ENCODE data around the gene CLTA. TPM values are rescaled to one million over a fixed set of nuclear protein-coding genes. Genes with fewer than 3 reads are reported as not detected.

CLTA gene
- total RNA-seq, 1 donor from 2014 or later = 164 TPM

GRCh38 chr9:36162211-36162738, 28.4 kb upstream of the CLTA start:
- Mint-ChIP-seq H3K9me3 (ENCODE audit: unreplicated experiment) (peaks cover 12% of the 10 kb centered on the region), H3K36me3 (ENCODE audit: unreplicated experiment) (peaks cover 23% of the 10 kb centered on the region), H3K4me1 (ENCODE audit: low read depth, unreplicated experiment) (peaks cover 15% of the 10 kb centered on the region), H3K27ac (ENCODE audit: unreplicated experiment) (no peak overlapping the region), H3K4me3 (ENCODE audit: unreplicated experiment) (no peak overlapping the region), H3K27me3 (ENCODE audit: unreplicated experiment) (peaks cover 12% of the 10 kb centered on the region)
- DNase-seq = no peak
- TF ChIP-seq CTCF (IDR thresholded peaks at IDR 0.05; ENCODE audit: partially characterized antibody, unreplicated experiment) = no peak

- peak overlapping the region; percentile 64 for H3K4me3 Mint-ChIP-seq (ENCODE audit: unreplicated experiment)
- DNase-seq = peak; percentile 56
Measured at GRCh38 chr9:36163049-36163785, 27.5 kb upstream of the CLTA start.

GRCh38 chr9:36163786-36164170, 26.9 kb upstream of the CLTA start:
- TF ChIP-seq CTCF (IDR thresholded peaks at IDR 0.05; ENCODE audit: partially characterized antibody, unreplicated experiment) = no peak
- no peak for DNase-seq
- peaks cover 10% of the 10 kb centered on the region for H3K9me3 Mint-ChIP-seq (ENCODE audit: unreplicated experiment)
- peak overlapping the region; percentile 87 for H3K27ac Mint-ChIP-seq (ENCODE audit: unreplicated experiment)
- peaks cover 15% of the 10 kb centered on the region for H3K4me1 Mint-ChIP-seq (ENCODE audit: low read depth, unreplicated experiment)
- peaks cover 12% of the 10 kb centered on the region for H3K27me3 Mint-ChIP-seq (ENCODE audit: unreplicated experiment)
- peaks cover 8% of the 10 kb centered on the region for H3K36me3 Mint-ChIP-seq (ENCODE audit: unreplicated experiment)
- H3K4me3 Mint-ChIP-seq (ENCODE audit: unreplicated experiment) = peak overlapping the region; percentile 52

More at GRCh38 chr9:36163049-36163785, 27.5 kb upstream of the CLTA start:
- no peak for TF ChIP-seq CTCF (IDR thresholded peaks at IDR 0.05; ENCODE audit: partially characterized antibody, unreplicated experiment)
- H3K4me1 Mint-ChIP-seq (ENCODE audit: low read depth, unreplicated experiment) = peaks cover 15% of the 10 kb centered on the region
- peaks cover 12% of the 10 kb centered on the region for H3K27me3 Mint-ChIP-seq (ENCODE audit: unreplicated experiment)
- peaks cover 10% of the 10 kb centered on the region for H3K9me3 Mint-ChIP-seq (ENCODE audit: unreplicated experiment)
- H3K27ac Mint-ChIP-seq (ENCODE audit: unreplicated experiment) = peak overlapping the region; percentile 87
- H3K36me3 Mint-ChIP-seq (ENCODE audit: unreplicated experiment) = peaks cover 14% of the 10 kb centered on the region

DNA sequence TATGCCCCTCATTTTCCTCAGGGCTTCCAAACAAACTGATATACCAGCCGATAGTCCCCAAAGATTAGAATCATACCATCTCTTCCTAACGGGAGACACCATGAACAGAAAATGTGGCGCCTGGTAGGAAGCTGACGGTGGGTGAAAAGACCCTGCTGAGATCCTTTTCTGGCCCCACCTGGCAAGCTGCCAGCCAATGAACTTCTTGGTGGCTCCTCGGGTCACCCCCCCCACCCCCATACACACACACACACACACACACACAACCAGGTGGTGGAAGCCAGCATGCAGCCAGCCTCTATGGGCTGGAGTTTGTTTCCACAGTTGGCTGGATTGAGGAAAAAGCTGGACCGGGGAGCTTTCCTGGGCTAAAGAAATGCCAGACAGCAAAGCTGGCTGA, 26.3 kb upstream of the CLTA start:
- no peak for DNase-seq
- no peak overlapping the region for H3K4me3 Mint-ChIP-seq (ENCODE audit: unreplicated experiment)
- peaks cover 12% of the 10 kb centered on the region for H3K27me3 Mint-ChIP-seq (ENCODE audit: unreplicated experiment)
- H3K27ac Mint-ChIP-seq (ENCODE audit: unreplicated experiment) = peak overlapping the region; percentile 87
- peaks cover 15% of the 10 kb centered on the region for H3K4me1 Mint-ChIP-seq (ENCODE audit: low read depth, unreplicated experiment)
- H3K9me3 Mint-ChIP-seq (ENCODE audit: unreplicated experiment) = peaks cover 10% of the 10 kb centered on the region
- H3K36me3 Mint-ChIP-seq (ENCODE audit: unreplicated experiment) = peaks cover 3% of the 10 kb centered on the region
- TF ChIP-seq CTCF (IDR thresholded peaks at IDR 0.05; ENCODE audit: partially characterized antibody, unreplicated experiment) = no peak

DNA sequence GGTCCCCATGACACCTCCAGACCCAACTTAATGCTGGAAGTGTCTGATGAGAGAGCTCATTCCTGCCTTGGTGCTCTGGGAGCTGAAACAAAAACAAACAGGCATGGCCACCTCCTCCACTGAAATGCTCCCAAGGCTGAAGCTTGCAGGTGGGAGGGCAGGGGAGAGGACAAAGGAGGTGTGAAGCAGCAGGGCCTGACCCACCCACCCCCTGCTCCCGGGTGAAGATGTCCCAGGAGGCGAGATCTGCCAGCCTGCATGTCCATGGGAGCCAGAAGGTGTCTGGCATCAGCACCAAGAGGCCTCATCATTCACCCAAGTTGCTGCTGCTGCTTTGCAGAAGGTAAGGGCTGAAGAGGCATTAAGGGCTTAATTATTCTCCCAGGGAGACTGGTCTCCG, 25.7 kb upstream of the CLTA start:
- no peak for DNase-seq
- peaks cover 12% of the 10 kb centered on the region for H3K27me3 Mint-ChIP-seq (ENCODE audit: unreplicated experiment)
- peak overlapping the region; percentile 43 for H3K27ac Mint-ChIP-seq (ENCODE audit: unreplicated experiment)
- H3K4me3 Mint-ChIP-seq (ENCODE audit: unreplicated experiment) = peak overlapping the region; percentile 12
- no peaks in the 10 kb centered on the region for H3K36me3 Mint-ChIP-seq (ENCODE audit: unreplicated experiment)
- no peak for TF ChIP-seq CTCF (IDR thresholded peaks at IDR 0.05; ENCODE audit: partially characterized antibody, unreplicated experiment)
- peaks cover 15% of the 10 kb centered on the region for H3K4me1 Mint-ChIP-seq (ENCODE audit: low read depth, unreplicated experiment)
- H3K9me3 Mint-ChIP-seq (ENCODE audit: unreplicated experiment) = peaks cover 10% of the 10 kb centered on the region
